GM12801 (cell line): ENCODE results near the gene CSK.

Experiments
- CTCF ChIP-seq: IDR thresholded peaks from one replicate; pipeline ENCODE4 v1.5.1; 2011; ENCODE audit warnings: control low read depth; ENCODE audit not compliant: insufficient read length; ENCODE audit errors: extremely low read depth

Gene CSK

GRCh38 chr15:74763416-74763815 lies 18.5 kb upstream of the CSK start:
- TF ChIP-seq CTCF = no peak

GRCh38 chr15:74767167-74768098 lies 14.4 kb upstream of the CSK start:
- no peak for TF ChIP-seq CTCF

GRCh38 chr15:74768099-74768770 lies 13.6 kb upstream of the CSK start:
- TF ChIP-seq CTCF = no peak

GRCh38 chr15:74768771-74769342 lies 13.0 kb upstream of the CSK start:
- TF ChIP-seq CTCF = no peak

GRCh38 chr15:74769463-74770025 lies 12.3 kb upstream of the CSK start:
- no peak for TF ChIP-seq CTCF

GRCh38 chr15:74770211-74770903 lies 11.5 kb upstream of the CSK start:
- TF ChIP-seq CTCF = no peak
